ENCODE data around the gene CDK14.

DNA sequence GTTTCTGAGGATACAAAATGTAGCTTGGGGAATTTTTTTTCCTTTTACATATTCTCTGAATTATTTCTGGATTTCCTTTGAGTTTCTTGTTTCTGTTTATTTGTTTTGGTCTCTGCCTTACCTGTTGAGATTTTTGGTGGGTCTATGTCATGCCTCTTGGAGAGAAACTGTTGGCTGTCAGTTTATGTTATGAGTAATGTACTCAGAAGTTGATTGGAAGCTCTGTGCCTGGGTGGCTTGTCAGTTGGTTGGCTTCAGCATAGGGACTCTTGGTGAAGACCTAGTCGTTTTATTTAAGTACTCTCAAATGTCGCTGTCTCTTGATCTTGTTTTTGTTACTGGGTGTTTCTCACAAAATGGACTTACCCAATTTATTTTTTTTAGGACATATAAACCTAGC lies 132.4 kb downstream of the CDK14 start:
- TF ChIP-seq POLR2AphosphoS5 (IDR thresholded peaks at IDR 0.05; ENCODE audit: borderline replicate concordance, low read depth, low read length) (no peak), EZH2 (IDR thresholded peaks at IDR 0.05) (no peak)

All from SK-N-MC (cell line).